Neural cell (in vitro differentiated cells): ENCODE measurements around the gene MYL7. TPM values are rescaled to one million over a fixed set of nuclear protein-coding genes. Genes with fewer than 3 reads are reported as not detected.

Experiments
- H2AFZ ChIP-seq: fragments of 200-600, 300-800 bp; sonication (generic), shearing (Covaris generic); 2 replicates; pipeline ENCODE4 v1.6.0; 2014; ENCODE audit warnings: low read depth, mild to moderate bottlenecking, antibody characterized with exemption, low read length, moderate library complexity
- H3F3A ChIP-seq: fragments of 200-600 bp; shearing (Covaris generic); 2 replicates; pipeline ENCODE4 v1.6.1; 2016; ENCODE audit warnings: mild to moderate bottlenecking, moderate library complexity, mixed read lengths, antibody characterized with exemption, low read length; ENCODE audit not compliant: insufficient read depth, poor library complexity, severe bottlenecking
- H3K27ac ChIP-seq: fragments of 200-600, 300-800 bp; sonication (generic), shearing (Covaris generic); 2 replicates; pipeline ENCODE4 v1.5.1; 2014; ENCODE audit warnings: mild to moderate bottlenecking, low read length, moderate library complexity
- H3K27me3 ChIP-seq: fragments of 300-800, 200-600 bp; sonication (generic), shearing (Covaris generic); 2 replicates; pipeline ENCODE4 v1.6.0; 2014; ENCODE audit warnings: mild to moderate bottlenecking, low read depth, low read length, moderate library complexity; ENCODE audit not compliant: insufficient read depth
- H3K36me3 ChIP-seq: fragments of 300-800, 200-600 bp; sonication (generic), shearing (Covaris generic); 2 replicates; pipeline ENCODE4 v1.5.1; 2014; ENCODE audit warnings: mild to moderate bottlenecking, antibody characterized with exemption, low read length, moderate library complexity; ENCODE audit not compliant: insufficient read depth
- H3K4me2 ChIP-seq: fragments of 300-800, 200-600 bp; sonication (generic), shearing (Covaris generic); 2 replicates; pipeline ENCODE4 v1.6.0; 2014; ENCODE audit warnings: mild to moderate bottlenecking, low read length
- H3K4me3 ChIP-seq: fragments of 300-800, 200-600 bp; sonication (generic), shearing (Covaris generic); 2 replicates; pipeline ENCODE4 v1.5.1; 2014; ENCODE audit warnings: mild to moderate bottlenecking, low read length, moderate library complexity
- H3K79me2 ChIP-seq: fragments of 200-600 bp; shearing (Covaris generic); replicated peaks from 2 replicates; pipeline ENCODE4 v1.6.0; 2014; ENCODE audit warnings: mild to moderate bottlenecking, low read length, moderate library complexity; ENCODE audit not compliant: insufficient read depth
- H3K9ac ChIP-seq: fragments of 300-800, 200-600 bp; sonication (generic), shearing (Covaris generic); 2 replicates; pipeline ENCODE4 v1.6.1; 2016; ENCODE audit warnings: mild to moderate bottlenecking, low read length, mixed read lengths
- H3K9me2 ChIP-seq: fragments of 200-600 bp; shearing (Covaris generic); 2 replicates; pipeline ENCODE4 v1.6.1; 2016; ENCODE audit warnings: mild to moderate bottlenecking, low read length, mixed read lengths; ENCODE audit not compliant: insufficient read depth
- H3K9me3 ChIP-seq: fragments of 200-600, 300-800 bp; sonication (generic), shearing (Covaris generic); 2 replicates; pipeline ENCODE4 v1.6.1; 2016; ENCODE audit warnings: mild to moderate bottlenecking, mixed run types, low read length, moderate library complexity, mixed read lengths
- H4K20me1 ChIP-seq: fragments of 200-600 bp; shearing (Covaris generic); 2 replicates; pipeline ENCODE4 v1.6.1; 2016; ENCODE audit warnings: mild to moderate bottlenecking, mixed run types; ENCODE audit not compliant: insufficient read depth
- CTCF ChIP-seq: fragments of 450-650 bp; IDR thresholded peaks from 2 replicates; pipeline ENCODE4 v1.5.1; 2014; ENCODE audit warnings: antibody characterized with exemption, mild to moderate bottlenecking, moderate library complexity; ENCODE audit not compliant: poor library complexity, severe bottlenecking
- EP300 ChIP-seq: fragments of 450-650 bp; conservative IDR thresholded peaks from 2 replicates; pipeline ENCODE4 v1.6.1; 2014; ENCODE audit warnings: antibody characterized with exemption, mild to moderate bottlenecking, moderate library complexity; ENCODE audit not compliant: poor library complexity, severe bottlenecking
- EZH2 ChIP-seq: fragments of 200-600, 300-800 bp; shearing (Covaris generic), sonication (generic); IDR thresholded peaks from 2 replicates; pipeline ENCODE4 v1.6.1; 2014; ENCODE audit warnings: antibody characterized with exemption, low read length, borderline replicate concordance, mild to moderate bottlenecking; ENCODE audit not compliant: insufficient read depth, poor library complexity, severe bottlenecking
- MXI1 ChIP-seq: fragments of 450-650 bp; conservative IDR thresholded peaks from 2 replicates; pipeline ENCODE4 v1.6.1; 2014; ENCODE audit warnings: antibody characterized with exemption, mild to moderate bottlenecking; ENCODE audit not compliant: poor library complexity, severe bottlenecking
- POLR2AphosphoS5 ChIP-seq: IDR thresholded peaks from 2 replicates; pipeline ENCODE4 v1.6.1; 2012
- RAD21 ChIP-seq: fragments of 450-650 bp; conservative IDR thresholded peaks from 2 replicates; pipeline ENCODE4 v1.6.1; 2014; ENCODE audit warnings: antibody characterized with exemption, mild to moderate bottlenecking, moderate library complexity
- REST ChIP-seq: IDR thresholded peaks from 2 replicates; pipeline ENCODE4 v1.6.1; 2012; ENCODE audit warnings: borderline replicate concordance
- SMC3 ChIP-seq: fragments of 450-650 bp; conservative IDR thresholded peaks from 2 replicates; pipeline ENCODE4 v1.6.1; 2014; ENCODE audit warnings: antibody characterized with exemption, mild to moderate bottlenecking, moderate library complexity; ENCODE audit not compliant: poor library complexity
- TAF1 ChIP-seq: IDR thresholded peaks from 2 replicates; pipeline ENCODE4 v1.6.1; 2012; ENCODE audit warnings: low read depth
- polyA plus RNA-seq: library from polyadenylated mRNA; depleted of rRNA; stranded (reverse); fragments of >200 nt; gene quantifications from 2 replicates; pipeline ENCODE4 v1.2.3, GENCODE V29; 2014

Gene MYL7
- polyA plus RNA-seq, 1 donor from 2014 or later: 0.76 TPM

- Histone ChIP-seq H3K27ac (peak within 1 kb of the TSS; percentile 81), H3K4me3 (peak within 1 kb of the TSS; percentile 50), H3K4me2 (peak within 1 kb of the TSS; percentile 19), H2AFZ (no peak within 1 kb of the TSS), H3K9ac (peak within 1 kb of the TSS; percentile 51), H3K79me2 (no peaks in the 10 kb centered on the region), H3K27me3 (no peaks in the 10 kb centered on the region), H3F3A (no peaks in the 10 kb centered on the region), H3K9me3 (no peaks in the 10 kb centered on the region), H4K20me1 (no peaks in the 10 kb centered on the region), H3K9me2 (no peaks in the 10 kb centered on the region), H3K36me3 (no peaks in the 10 kb centered on the region)
- TF ChIP-seq TAF1 (no peak), EP300 (no peak), EZH2 (no peak), SMC3 (peak; percentile 19), RAD21 (no peak), POLR2AphosphoS5 (peak; percentile 38), MXI1 (peak; percentile 29)
Measured at GRCh38 chr7:44189286-44189992, 48.3 kb upstream of the MYL7 start, which contains the start of gene GCK. Gene GCK (minus strand): TSS chr7:44189439. CDS start chr7:44188953, 486 bp downstream.

- Histone ChIP-seq H3K9ac (peak overlapping the region; percentile 51), H3K27me3 (no peaks in the 10 kb centered on the region), H2AFZ (no peak overlapping the region), H3K4me3 (peak overlapping the region; percentile 50), H3K9me3 (no peaks in the 10 kb centered on the region), H3K9me2 (no peaks in the 10 kb centered on the region), H3F3A (no peaks in the 10 kb centered on the region), H3K79me2 (no peaks in the 10 kb centered on the region), H3K4me2 (peak overlapping the region; percentile 19), H3K36me3 (no peaks in the 10 kb centered on the region), H3K27ac (peak overlapping the region; percentile 81), H4K20me1 (no peaks in the 10 kb centered on the region)
- no peak for TF ChIP-seq EZH2
- TF ChIP-seq TAF1: no peak
- TF ChIP-seq EP300: no peak
- TF ChIP-seq MXI1: no peak
- TF ChIP-seq SMC3: no peak
- TF ChIP-seq POLR2AphosphoS5: no peak
- no peak for TF ChIP-seq CTCF
- no peak for TF ChIP-seq REST
- no peak for TF ChIP-seq RAD21
Measured at GRCh38 chr7:44188480-44189225, 47.5 kb upstream of the MYL7 start.
